Panc1 (cell line): Measurements from ENCODE around the gene NDUFS4. TPM values are rescaled to one million over a fixed set of nuclear protein-coding genes. Genes with fewer than 3 reads are reported as not detected.

Source experiments
- ATAC-seq: fragments of 200-7000 bp; cut with Tn5 transposase; 2 replicates; pipeline ENCODE4 v1.9.1; 2020; ENCODE audit warnings: mild to moderate bottlenecking, moderate library complexity
- BruUV-seq: library from RNA; stranded (reverse); fragments of 400-500 nt; replicated peaks from 2 replicates; lab custom pipeline; 2021; lab: Mats Ljungman, UMichigan
- CTCF ChIA-PET: fragments of 300-600 bp; sonication (Branson Sonifier 250); formaldehyde crosslinking; loops from one replicate; lab custom pipeline; 2022; ENCODE audit warnings: antibody characterized with exemption; lab: Charles Lee
- POLR2A ChIA-PET: fragments of 300-600 bp; sonication (Branson Sonifier 250); formaldehyde crosslinking; loops from one replicate; lab custom pipeline; 2022; ENCODE audit warnings: antibody characterized with exemption; lab: Charles Lee
- DNase-seq: peaks from one replicate; pipeline ENCODE4 v3.0.0-alpha.2; 2010; ENCODE audit warnings: low read depth, low spot score
- H3K27ac ChIP-seq: 2 replicates; pipeline ENCODE4 v1.5.1; 2011; ENCODE audit warnings: mild to moderate bottlenecking, low read length, inconsistent platforms
- H3K27me3 ChIP-seq: fragments of 200-500 bp; sonication (Bioruptor generic); 2 replicates; pipeline ENCODE4 v1.6.0; 2014; ENCODE audit warnings: low read length, inconsistent platforms; ENCODE audit not compliant: control insufficient read depth, insufficient read depth
- H3K36me3 ChIP-seq: fragments of 200-500 bp; sonication (Bioruptor generic); 2 replicates; pipeline ENCODE4 v1.5.1; 2014; ENCODE audit warnings: inconsistent platforms, mild to moderate bottlenecking, low read length, moderate library complexity; ENCODE audit not compliant: control insufficient read depth, insufficient read depth
- H3K4me1 ChIP-seq: 2 replicates; pipeline ENCODE4 v1.5.1; 2011; ENCODE audit warnings: inconsistent platforms, mild to moderate bottlenecking, low read length, moderate library complexity; ENCODE audit not compliant: control insufficient read depth, insufficient read depth
- H3K4me3 ChIP-seq, 2 experiments: 2 replicates each; pipeline ENCODE4 v1.5.1; 2011 to 2012; ENCODE audit warnings: low read depth in 2 of 2, low read length in 2 of 2, mild to moderate bottlenecking in 2 of 2, inconsistent platforms in 1 of 2, moderate library complexity in 1 of 2
- H3K9me3 ChIP-seq: fragments of 200-500 bp; sonication (Bioruptor generic); 2 replicates; pipeline ENCODE4 v1.5.1; 2014; ENCODE audit warnings: low read depth, mild to moderate bottlenecking, inconsistent platforms, low read length, moderate library complexity; ENCODE audit not compliant: control insufficient read depth, insufficient read depth
- POLR2AphosphoS5 ChIP-seq: IDR thresholded peaks from 2 replicates; pipeline ENCODE4 v1.6.1; 2012; ENCODE audit warnings: mild to moderate bottlenecking, low read depth, low read length, moderate library complexity
- SIN3A ChIP-seq: IDR thresholded peaks from 2 replicates; pipeline ENCODE4 v1.6.1; 2012; ENCODE audit warnings: low read depth, mild to moderate bottlenecking, low read length, moderate library complexity, borderline replicate concordance; ENCODE audit not compliant: insufficient read depth
- TCF7L2 ChIP-seq: IDR thresholded peaks from 2 replicates; pipeline ENCODE4 v1.6.1; 2011; ENCODE audit warnings: mild to moderate bottlenecking, low read depth, low read length, inconsistent platforms
- in situ Hi-C: cut with HindIII; loops from 2 replicates; pipeline ENCODE4 v1.10.0; 2016; ENCODE audit warnings: low sequenced_read_pairs, low pct_unique_long_range_greater_than_20kb
- intact Hi-C: fragments of 100-400 bp; cut with micrococcal nuclease; formaldehyde crosslinking; loops from one replicate; pipeline ENCODE4 v1.10.0; 2022; ENCODE audit not compliant: unreplicated experiment
- total RNA-seq: library from RNA; stranded (reverse); gene quantifications from one replicate; pipeline ENCODE4 v1.2.1, GENCODE V29; 2021; ENCODE audit not compliant: unreplicated experiment
- TF ChIP-seq, protein P1 (sequence below): fragments of 450-650 bp; IDR thresholded peaks from 2 replicates; pipeline ENCODE4 v1.5.1; 2017; ENCODE audit warnings: mild to moderate bottlenecking
- TF ChIP-seq, protein P2 (sequence below), 2 experiments: IDR thresholded peaks; 2 replicates each; pipeline ENCODE4 v1.6.1; 2011 to 2012; ENCODE audit warnings: low read depth in 2 of 2, control low read depth in 1 of 2, low read length in 1 of 2, mild to moderate bottlenecking in 1 of 2, moderate library complexity in 1 of 2; ENCODE audit not compliant: insufficient read depth in 1 of 2

Gene NDUFS4
- total RNA-seq, 1 experiment from 2014 or later = 86.2 TPM

DNA sequence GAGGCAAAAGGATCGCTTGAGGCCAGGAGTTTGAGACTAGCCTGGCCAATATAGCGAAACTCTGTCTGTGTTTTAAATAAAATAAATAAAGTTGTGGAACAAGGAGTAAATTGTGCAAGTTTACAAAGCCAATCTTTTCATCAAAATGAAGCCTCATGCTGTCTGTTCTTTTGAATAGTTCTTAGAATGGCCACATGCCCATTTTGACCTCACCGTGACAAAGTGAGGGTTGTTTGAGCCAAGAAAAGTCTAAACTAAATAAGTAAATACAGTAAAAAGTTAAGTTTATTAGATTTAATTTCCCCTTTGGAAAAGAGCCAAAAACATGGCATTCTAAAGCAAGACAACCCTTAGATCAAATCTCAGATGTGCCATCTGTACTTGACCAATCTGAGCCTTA, 165.7 kb downstream of the NDUFS4 start:
- POLR2A ChIA-PET = no interaction called here
- no peak for TF ChIP-seq POLR2AphosphoS5
- TF ChIP-seq TCF7L2 = no peak
- no peak for TF ChIP-seq SIN3A
- TF ChIP-seq, protein P1, sequence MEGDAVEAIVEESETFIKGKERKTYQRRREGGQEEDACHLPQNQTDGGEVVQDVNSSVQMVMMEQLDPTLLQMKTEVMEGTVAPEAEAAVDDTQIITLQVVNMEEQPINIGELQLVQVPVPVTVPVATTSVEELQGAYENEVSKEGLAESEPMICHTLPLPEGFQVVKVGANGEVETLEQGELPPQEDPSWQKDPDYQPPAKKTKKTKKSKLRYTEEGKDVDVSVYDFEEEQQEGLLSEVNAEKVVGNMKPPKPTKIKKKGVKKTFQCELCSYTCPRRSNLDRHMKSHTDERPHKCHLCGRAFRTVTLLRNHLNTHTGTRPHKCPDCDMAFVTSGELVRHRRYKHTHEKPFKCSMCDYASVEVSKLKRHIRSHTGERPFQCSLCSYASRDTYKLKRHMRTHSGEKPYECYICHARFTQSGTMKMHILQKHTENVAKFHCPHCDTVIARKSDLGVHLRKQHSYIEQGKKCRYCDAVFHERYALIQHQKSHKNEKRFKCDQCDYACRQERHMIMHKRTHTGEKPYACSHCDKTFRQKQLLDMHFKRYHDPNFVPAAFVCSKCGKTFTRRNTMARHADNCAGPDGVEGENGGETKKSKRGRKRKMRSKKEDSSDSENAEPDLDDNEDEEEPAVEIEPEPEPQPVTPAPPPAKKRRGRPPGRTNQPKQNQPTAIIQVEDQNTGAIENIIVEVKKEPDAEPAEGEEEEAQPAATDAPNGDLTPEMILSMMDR = no peak
- TF ChIP-seq, protein P2, sequence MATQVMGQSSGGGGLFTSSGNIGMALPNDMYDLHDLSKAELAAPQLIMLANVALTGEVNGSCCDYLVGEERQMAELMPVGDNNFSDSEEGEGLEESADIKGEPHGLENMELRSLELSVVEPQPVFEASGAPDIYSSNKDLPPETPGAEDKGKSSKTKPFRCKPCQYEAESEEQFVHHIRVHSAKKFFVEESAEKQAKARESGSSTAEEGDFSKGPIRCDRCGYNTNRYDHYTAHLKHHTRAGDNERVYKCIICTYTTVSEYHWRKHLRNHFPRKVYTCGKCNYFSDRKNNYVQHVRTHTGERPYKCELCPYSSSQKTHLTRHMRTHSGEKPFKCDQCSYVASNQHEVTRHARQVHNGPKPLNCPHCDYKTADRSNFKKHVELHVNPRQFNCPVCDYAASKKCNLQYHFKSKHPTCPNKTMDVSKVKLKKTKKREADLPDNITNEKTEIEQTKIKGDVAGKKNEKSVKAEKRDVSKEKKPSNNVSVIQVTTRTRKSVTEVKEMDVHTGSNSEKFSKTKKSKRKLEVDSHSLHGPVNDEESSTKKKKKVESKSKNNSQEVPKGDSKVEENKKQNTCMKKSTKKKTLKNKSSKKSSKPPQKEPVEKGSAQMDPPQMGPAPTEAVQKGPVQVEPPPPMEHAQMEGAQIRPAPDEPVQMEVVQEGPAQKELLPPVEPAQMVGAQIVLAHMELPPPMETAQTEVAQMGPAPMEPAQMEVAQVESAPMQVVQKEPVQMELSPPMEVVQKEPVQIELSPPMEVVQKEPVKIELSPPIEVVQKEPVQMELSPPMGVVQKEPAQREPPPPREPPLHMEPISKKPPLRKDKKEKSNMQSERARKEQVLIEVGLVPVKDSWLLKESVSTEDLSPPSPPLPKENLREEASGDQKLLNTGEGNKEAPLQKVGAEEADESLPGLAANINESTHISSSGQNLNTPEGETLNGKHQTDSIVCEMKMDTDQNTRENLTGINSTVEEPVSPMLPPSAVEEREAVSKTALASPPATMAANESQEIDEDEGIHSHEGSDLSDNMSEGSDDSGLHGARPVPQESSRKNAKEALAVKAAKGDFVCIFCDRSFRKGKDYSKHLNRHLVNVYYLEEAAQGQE (IDR thresholded peaks at IDR 0.05; ENCODE audit: insufficient read depth in 1 of 2, low read depth in 2 of 2, low read length in 1 of 2) = no peak
- CTCF ChIA-PET = no interaction called here
- Histone ChIP-seq H3K36me3 (no peaks in the 10 kb centered on the region), H3K4me1 (no peaks in the 10 kb centered on the region), H3K9me3 (no peaks in the 10 kb centered on the region), H3K27me3 (no peaks in the 10 kb centered on the region), H3K4me3 (no peak overlapping the region), H3K27ac (no peak overlapping the region)
- ATAC-seq (no peak), DNase-seq (no peak)
- in situ Hi-C loops (no loop called here), intact Hi-C loops (no loop called here)
- BruUV-seq = no TSS peak

DNA sequence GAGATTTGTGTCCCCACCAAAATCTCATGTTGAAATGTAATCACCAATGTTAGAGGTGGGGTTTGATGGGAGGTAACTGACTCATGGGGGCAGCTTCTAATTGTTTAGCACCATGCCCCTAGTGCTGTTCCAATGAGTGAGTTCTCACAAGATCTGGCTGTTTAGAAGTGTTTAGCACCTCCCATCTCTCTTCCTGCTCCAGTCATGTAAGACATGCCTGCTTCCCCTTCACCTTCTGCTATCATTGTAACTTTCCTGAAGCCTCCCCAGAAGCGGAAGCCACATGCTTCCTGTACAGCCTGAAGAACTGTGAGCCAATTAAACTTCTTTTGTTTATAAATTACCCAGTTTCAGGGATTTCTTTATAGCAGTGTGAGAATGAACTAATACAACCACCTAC, 170.5 kb downstream of the NDUFS4 start:
- H3K9me3 ChIP-seq = no peaks in the 10 kb centered on the region
- H3K4me3 ChIP-seq = no peak overlapping the region
- no peak for DNase-seq
- ATAC-seq = no peak
- CTCF ChIA-PET = no interaction called here
- intact Hi-C loops = no loop called here
- POLR2A ChIA-PET = no interaction called here
- no peak overlapping the region for H3K27ac ChIP-seq
- TF ChIP-seq, protein P1 = no peak
- no peak for TF ChIP-seq SIN3A
- no peak for TF ChIP-seq POLR2AphosphoS5
- TF ChIP-seq, protein P2 (IDR thresholded peaks at IDR 0.05; ENCODE audit: insufficient read depth in 1 of 2, low read depth in 2 of 2, low read length in 1 of 2) = no peak
- TF ChIP-seq TCF7L2 = no peak
- no peaks in the 10 kb centered on the region for H3K36me3 ChIP-seq
- in situ Hi-C loops = no loop called here
- no TSS peak for BruUV-seq
- H3K27me3 ChIP-seq = no peaks in the 10 kb centered on the region
- no peaks in the 10 kb centered on the region for H3K4me1 ChIP-seq

Other genes starting within 250 kb of the NDUFS4 start
- gene FST, start 80.0 kb upstream of the NDUFS4 start, total RNA-seq = 0.51 TPM